Epithelial cell of esophagus (primary cell): ENCODE results near the gene MAML3.
A peak's percentile ranks its signal among the peaks of the same experiment; 100 is the strongest.

Source experiments
- DNase-seq: peaks from one replicate; pipeline ENCODE4 v3.0.0; 2010; ENCODE audit warnings: low read depth
- H3K4me3 ChIP-seq: 2 replicates; pipeline ENCODE4 v1.5.1; 2011; ENCODE audit warnings: mild to moderate bottlenecking, low read length, control low read depth
- TF ChIP-seq, protein P1 (sequence below): IDR thresholded peaks from 2 replicates; pipeline ENCODE4 v1.5.1; 2011; ENCODE audit warnings: low read depth, mild to moderate bottlenecking, low read length, control low read depth, inconsistent platforms; ENCODE audit not compliant: insufficient read depth; ENCODE audit errors: missing control alignments

MAML3 gene

DNA sequence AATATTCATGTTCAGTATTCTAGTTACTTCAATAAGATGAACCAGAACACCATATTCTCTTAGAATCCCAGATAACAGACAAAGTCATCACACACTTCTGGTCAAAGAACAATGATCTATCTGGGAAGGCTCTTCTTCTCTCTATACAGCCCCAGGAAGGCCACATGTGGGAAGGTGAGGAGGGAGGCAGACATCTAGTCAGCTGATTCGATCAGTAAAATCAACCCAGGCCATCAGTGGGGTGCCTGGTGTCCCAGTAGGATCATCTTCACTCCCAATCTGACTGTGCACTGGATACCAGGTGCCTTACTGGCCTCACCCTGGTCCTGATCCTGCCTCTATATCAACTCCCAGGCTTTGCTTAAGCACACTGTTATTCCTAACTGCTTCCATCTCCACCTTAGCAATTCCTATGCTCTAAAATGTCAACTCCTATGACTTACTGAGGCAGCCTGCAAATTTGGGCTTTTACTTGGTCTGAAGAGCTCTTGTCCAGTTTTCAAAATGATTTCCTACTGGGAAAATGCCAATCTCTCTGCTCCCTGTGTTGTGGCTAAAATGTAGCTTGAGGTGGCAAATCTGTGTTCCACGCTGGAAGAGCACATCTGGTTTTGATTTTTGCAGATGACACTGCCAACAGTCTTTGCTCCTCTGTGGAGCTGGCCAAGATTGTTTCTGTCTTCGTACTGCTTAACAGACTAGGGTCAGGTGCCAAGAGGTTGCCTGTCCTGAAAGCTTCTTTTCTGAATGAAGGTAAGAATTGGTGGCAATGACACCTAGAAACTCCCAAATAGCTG is 359.6 kb downstream of the MAML3 start:
- TF ChIP-seq, protein P1, sequence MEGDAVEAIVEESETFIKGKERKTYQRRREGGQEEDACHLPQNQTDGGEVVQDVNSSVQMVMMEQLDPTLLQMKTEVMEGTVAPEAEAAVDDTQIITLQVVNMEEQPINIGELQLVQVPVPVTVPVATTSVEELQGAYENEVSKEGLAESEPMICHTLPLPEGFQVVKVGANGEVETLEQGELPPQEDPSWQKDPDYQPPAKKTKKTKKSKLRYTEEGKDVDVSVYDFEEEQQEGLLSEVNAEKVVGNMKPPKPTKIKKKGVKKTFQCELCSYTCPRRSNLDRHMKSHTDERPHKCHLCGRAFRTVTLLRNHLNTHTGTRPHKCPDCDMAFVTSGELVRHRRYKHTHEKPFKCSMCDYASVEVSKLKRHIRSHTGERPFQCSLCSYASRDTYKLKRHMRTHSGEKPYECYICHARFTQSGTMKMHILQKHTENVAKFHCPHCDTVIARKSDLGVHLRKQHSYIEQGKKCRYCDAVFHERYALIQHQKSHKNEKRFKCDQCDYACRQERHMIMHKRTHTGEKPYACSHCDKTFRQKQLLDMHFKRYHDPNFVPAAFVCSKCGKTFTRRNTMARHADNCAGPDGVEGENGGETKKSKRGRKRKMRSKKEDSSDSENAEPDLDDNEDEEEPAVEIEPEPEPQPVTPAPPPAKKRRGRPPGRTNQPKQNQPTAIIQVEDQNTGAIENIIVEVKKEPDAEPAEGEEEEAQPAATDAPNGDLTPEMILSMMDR, result no peak
- DNase-seq, result no peak
- H3K4me3 ChIP-seq, result no peak overlapping the region

DNA sequence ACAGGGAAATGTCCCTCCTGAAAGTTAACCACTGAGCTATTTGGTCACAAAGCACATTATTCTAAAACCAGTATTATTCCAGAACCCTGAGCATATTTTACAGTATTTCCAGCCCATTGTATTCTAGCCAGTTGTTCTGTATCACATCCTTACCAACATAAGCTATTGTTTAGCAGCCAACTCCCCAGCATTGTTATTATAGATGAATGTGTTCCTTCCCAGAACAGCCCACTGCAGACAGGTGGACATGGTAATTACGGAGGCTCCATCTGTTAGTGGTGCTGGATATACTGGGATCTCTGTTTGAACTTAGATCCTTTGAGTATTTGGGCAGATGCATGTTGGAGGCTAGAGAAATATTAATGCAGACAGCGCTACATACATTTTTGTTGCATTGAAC is 362.3 kb downstream of the MAML3 start:
- TF ChIP-seq, protein P1, result no peak
- no peak overlapping the region for H3K4me3 ChIP-seq
- no peak for DNase-seq

DNA sequence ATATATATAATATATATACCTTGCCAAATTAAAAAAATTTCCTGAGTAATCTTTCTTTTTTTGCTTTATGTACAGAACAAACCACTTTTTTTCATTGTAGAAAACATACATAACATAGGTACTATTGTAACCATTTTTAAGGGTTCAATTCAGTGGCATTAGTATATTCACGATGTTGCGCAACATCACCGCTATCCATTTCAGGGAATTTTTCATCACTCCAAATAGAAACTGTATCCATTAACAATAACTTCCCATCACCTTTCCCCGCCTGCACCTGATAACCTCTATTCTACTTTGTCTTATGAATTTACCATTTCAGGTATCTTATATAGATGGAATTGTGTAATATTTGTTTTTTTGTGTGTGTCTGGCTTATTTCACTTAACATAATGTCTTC is 363.7 kb downstream of the MAML3 start:
- TF ChIP-seq, protein P1, result no peak
- no peak overlapping the region for H3K4me3 ChIP-seq
- DNase-seq, result no peak

DNA sequence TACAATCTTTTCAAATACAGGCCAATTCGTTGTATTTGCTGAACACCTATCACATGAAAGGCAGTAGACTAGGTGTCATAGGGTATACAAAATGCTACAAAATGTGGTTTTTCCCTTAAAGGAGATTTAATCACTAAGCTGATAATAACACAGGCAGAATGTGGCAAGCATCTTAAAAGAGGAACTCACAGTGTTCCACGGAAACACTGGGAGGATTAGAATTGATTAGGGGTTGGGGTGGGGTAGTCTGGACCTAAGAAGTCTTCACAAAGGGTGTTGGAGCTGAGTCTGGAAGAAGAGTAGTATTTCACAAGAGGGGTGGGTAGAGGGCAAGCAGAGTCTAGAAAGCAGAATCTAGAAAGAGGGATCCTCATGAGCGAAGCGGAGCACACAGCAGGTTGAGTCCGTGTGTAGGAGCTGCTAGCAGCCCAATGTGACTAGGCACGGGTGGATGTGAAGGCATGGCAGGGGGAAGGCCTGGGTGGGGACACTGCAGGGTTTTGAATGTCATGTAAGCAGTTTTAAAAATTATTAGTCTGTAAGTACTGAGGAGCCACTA is 364.8 kb downstream of the MAML3 start:
- H3K4me3 ChIP-seq, result no peak overlapping the region
- TF ChIP-seq, protein P1, result no peak
- DNase-seq, result no peak

DNA sequence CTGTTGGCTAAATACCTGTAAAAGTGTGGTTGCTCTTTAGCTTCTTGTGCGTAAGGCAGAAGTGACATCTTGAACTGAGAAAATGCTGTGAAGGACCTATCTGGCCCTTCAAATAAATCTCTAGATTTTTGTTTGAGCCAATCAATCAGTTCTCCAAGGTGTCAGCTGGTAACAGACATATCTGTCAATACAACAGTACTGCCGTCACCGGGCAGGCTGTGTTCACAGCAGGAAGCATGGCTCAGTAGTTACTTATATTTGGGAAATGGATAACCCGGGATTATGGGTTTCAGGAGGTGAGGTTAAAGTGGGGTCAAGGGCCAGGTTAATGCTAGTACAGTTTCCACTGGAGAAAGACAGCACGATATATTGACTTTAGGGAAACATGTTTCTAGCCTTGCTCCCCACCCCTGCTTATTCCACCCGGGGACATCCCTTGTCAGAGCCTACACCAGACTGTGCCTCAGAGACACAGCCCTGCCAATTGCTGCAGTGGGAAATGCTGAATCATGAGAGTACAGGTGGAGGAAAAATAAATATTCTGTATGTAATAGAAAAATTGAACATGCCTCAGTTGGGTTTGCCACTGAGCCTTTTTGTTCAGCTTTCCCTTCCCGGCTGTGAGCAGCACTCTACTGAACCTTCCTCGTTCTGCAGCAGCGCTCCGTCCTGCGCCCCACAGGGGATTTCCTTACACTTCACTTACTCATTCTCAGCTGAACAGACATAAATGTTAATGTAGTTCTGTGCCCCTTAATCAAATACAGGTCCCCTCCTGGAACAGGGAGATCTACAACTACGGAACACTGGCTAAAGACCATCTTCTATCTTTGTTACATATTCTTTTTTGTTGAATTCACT is 367.3 kb downstream of the MAML3 start:
- H3K4me3 ChIP-seq, result no peak overlapping the region
- TF ChIP-seq, protein P1, result no peak
- DNase-seq, result peak; percentile 4

DNA sequence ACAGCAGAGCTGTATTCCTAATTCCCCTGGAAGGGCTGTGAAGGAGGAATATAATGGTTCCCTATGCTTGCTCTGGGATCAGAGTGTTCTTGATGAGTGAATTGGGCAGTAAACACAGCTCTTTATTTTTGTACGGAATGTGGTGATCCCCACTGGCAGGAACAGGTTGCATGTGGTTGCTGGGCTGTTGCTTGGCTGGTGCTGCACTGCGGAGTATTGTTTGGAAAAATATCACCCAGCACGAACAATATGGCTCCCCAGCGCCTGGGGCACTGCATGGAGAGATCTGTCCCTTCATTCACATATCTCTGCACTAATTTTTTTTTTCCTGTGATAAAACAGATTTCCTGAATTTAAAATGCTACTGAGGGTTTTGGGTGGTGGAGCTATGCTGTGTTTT is 368.6 kb downstream of the MAML3 start:
- no peak overlapping the region for H3K4me3 ChIP-seq
- TF ChIP-seq, protein P1, result no peak
- no peak for DNase-seq
